Measurements from ENCODE around the gene PRICKLE3. TPM values are rescaled to one million over a fixed set of nuclear protein-coding genes. Genes with fewer than 3 reads are reported as not detected.

Gene PRICKLE3
- total and polyA plus RNA-seq, 2 donors (not counting 1 experiment from before 2014, with no cell fraction given), result 2.7 to 7.4 TPM

DNA sequence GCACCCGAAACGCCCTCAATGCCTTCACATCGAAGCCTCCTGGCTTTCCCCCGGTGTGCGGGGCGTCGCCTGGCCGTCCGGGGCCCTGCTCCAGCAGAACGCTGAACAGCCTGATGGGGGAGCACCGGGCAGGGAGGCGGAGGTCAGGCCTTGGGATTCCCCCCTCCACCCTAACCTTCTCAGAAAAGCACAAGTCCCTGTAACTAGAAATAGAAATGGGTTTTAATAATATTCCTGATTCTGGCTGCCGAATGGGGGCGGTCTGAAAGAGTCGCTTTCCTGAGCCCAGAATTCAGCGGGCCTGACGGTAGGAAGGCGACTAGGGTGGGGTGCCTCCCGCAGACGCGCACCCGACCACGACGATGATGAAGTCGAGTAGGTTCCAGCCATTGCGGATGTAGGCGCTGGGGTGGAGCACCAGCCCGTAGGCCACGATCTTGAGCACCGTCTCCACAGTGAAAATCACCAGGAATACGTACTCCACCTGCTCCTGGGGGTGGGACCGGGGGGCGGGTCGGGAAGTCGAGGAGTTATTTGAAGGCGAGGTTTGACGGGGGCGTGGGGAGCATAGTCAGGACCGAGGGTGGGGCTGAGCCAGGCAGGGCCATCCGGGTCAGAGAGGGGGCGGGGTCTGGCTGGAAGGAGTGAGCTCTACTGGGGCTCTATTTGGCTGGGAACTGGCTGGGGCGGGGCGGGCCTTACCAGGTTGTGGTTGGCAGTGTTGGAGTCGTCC is 44.5 kb upstream of the PRICKLE3 start:
- Histone ChIP-seq H4K20me1 (ENCODE audit: control insufficient read depth, extremely low read depth, insufficient read depth, low read length) (no peaks in the 10 kb centered on the region), H3K79me2 (ENCODE audit: control insufficient read depth, insufficient read depth, low read length) (no peaks in the 10 kb centered on the region), H3K9ac (ENCODE audit: insufficient read depth, low read length) (no peak overlapping the region), H3K27me3 (ENCODE audit: control insufficient read depth, insufficient read depth, low read length) (no peaks in the 10 kb centered on the region), H3K9me3 (ENCODE audit: control insufficient read depth, insufficient read depth, low read depth, low read length) (no peaks in the 10 kb centered on the region), H2AFZ (ENCODE audit: low read length) (no peak overlapping the region), H3K36me3 (ENCODE audit: control insufficient read depth, insufficient read depth, low read length) (no peaks in the 10 kb centered on the region), H3K4me1 (ENCODE audit: control insufficient read depth, extremely low read depth, insufficient read depth, low read length) (no peaks in the 10 kb centered on the region), H3K4me2 (ENCODE audit: extremely low read depth, insufficient read depth, low read length) (no peak overlapping the region), H3K27ac (ENCODE audit: insufficient read depth, low read length) (no peak overlapping the region), H3K4me3 (replicated peaks in 1 of 4; ENCODE audit: control extremely low read depth in 1 of 4, insufficient read depth in 1 of 4, low read depth in 3 of 4, low read length in 4 of 4) (peak overlapping the region in 1 of 4 experiments; percentile 6)
- TF ChIP-seq EZH2 (IDR thresholded peaks at IDR 0.05; ENCODE audit: low read length, missing control alignments) (no peak), CTCF (conservative IDR thresholded peaks at IDR 0.05 in 1 of 2, IDR thresholded peaks at IDR 0.05 in 1 of 2; ENCODE audit: low read depth in 1 of 2, low read length in 2 of 2) (peak in 1 of 2 donors; percentile 15)
- DNase-seq (ENCODE audit: low read depth in 2 of 2), result no peak

DNA sequence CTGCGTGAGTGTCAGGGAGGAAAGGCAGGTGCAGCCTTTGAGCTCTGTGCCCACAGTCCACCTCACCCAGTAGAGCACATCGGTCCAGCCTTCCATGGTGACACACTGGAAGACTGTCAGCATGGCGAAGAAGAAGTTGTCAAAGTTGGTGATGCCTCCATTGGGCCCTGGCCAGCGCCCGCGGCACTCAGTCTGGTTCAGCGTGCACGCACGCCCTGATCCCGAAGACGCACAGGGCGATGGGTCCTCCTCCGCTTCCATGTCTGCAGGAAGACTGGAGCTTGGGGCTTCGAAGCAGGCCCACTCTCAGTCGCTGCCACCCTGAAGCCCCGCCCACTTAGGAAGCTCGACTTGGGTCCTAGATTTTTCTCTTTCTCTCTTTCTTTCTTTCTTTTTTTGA is 42.0 kb upstream of the PRICKLE3 start:
- TF ChIP-seq CTCF (conservative IDR thresholded peaks at IDR 0.05 in 1 of 2, IDR thresholded peaks at IDR 0.05 in 1 of 2; ENCODE audit: low read depth in 1 of 2, low read length in 2 of 2), result no peak
- no peak for TF ChIP-seq EZH2 (IDR thresholded peaks at IDR 0.05; ENCODE audit: low read length, missing control alignments)

DNA sequence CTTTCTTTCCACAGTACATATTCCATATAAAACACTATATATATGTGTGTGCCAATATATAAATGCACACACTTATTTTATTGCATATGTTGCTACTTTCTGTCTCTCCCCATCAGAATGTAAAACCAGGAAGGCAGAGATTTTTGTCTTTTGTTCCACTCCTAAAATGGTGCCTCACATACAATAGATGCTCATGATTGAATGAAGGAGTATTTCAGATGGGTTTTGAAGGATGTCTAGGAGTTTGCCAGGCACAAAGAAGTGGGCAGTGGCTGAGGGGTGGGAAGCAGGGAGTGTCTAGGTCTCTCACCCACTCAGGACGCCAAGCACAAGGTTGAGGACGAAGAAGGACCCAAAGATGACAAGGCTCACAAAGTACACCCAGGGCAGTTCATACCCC is 41.6 kb upstream of the PRICKLE3 start:
- Histone ChIP-seq H3K9me3 (ENCODE audit: control insufficient read depth, insufficient read depth, low read depth, low read length) (no peaks in the 10 kb centered on the region), H3K79me2 (ENCODE audit: control insufficient read depth, insufficient read depth, low read length) (no peaks in the 10 kb centered on the region), H3K27me3 (ENCODE audit: control insufficient read depth, insufficient read depth, low read length) (no peaks in the 10 kb centered on the region), H3K4me3 (replicated peaks in 1 of 4; ENCODE audit: control extremely low read depth in 1 of 4, insufficient read depth in 1 of 4, low read depth in 3 of 4, low read length in 4 of 4) (no peak overlapping the region), H3K4me2 (ENCODE audit: extremely low read depth, insufficient read depth, low read length) (no peak overlapping the region), H3K9ac (ENCODE audit: insufficient read depth, low read length) (no peak overlapping the region), H3K27ac (ENCODE audit: insufficient read depth, low read length) (no peak overlapping the region), H3K4me1 (ENCODE audit: control insufficient read depth, extremely low read depth, insufficient read depth, low read length) (no peaks in the 10 kb centered on the region), H2AFZ (ENCODE audit: low read length) (no peak overlapping the region), H3K36me3 (ENCODE audit: control insufficient read depth, insufficient read depth, low read length) (no peaks in the 10 kb centered on the region), H4K20me1 (ENCODE audit: control insufficient read depth, extremely low read depth, insufficient read depth, low read length) (no peaks in the 10 kb centered on the region)
- TF ChIP-seq CTCF (conservative IDR thresholded peaks at IDR 0.05 in 1 of 2, IDR thresholded peaks at IDR 0.05 in 1 of 2; ENCODE audit: low read depth in 1 of 2, low read length in 2 of 2), result no peak
- no peak for TF ChIP-seq EZH2 (IDR thresholded peaks at IDR 0.05; ENCODE audit: low read length, missing control alignments)
- no peak for DNase-seq (ENCODE audit: low read depth in 2 of 2)

More for the DNA sequence above, 42.0 kb upstream of the PRICKLE3 start:
- Histone ChIP-seq H3K27me3 (ENCODE audit: control insufficient read depth, insufficient read depth, low read length) (no peaks in the 10 kb centered on the region), H4K20me1 (ENCODE audit: control insufficient read depth, extremely low read depth, insufficient read depth, low read length) (no peaks in the 10 kb centered on the region), H3K36me3 (ENCODE audit: control insufficient read depth, insufficient read depth, low read length) (no peaks in the 10 kb centered on the region), H3K4me3 (replicated peaks in 1 of 4; ENCODE audit: control extremely low read depth in 1 of 4, insufficient read depth in 1 of 4, low read depth in 3 of 4, low read length in 4 of 4) (no peak overlapping the region), H2AFZ (ENCODE audit: low read length) (no peak overlapping the region), H3K4me2 (ENCODE audit: extremely low read depth, insufficient read depth, low read length) (no peak overlapping the region), H3K9ac (ENCODE audit: insufficient read depth, low read length) (no peak overlapping the region), H3K4me1 (ENCODE audit: control insufficient read depth, extremely low read depth, insufficient read depth, low read length) (no peaks in the 10 kb centered on the region), H3K27ac (ENCODE audit: insufficient read depth, low read length) (no peak overlapping the region), H3K9me3 (ENCODE audit: control insufficient read depth, insufficient read depth, low read depth, low read length) (no peaks in the 10 kb centered on the region), H3K79me2 (ENCODE audit: control insufficient read depth, insufficient read depth, low read length) (no peaks in the 10 kb centered on the region)
- no peak for DNase-seq (ENCODE audit: low read depth in 2 of 2)

Data from fibroblast of lung (primary cell).